ENCODE data around the gene TPST2.
"Not testable (repeated sequence)": the region's sequence is repeated elsewhere in the genome, so short reads cannot be mapped to it uniquely, and the experiment has no call there.

The TPST2 gene

GRCh38 chr22:26528518-26528917, 61.4 kb downstream of the TPST2 start:
- DNase-seq = not testable (repeated sequence)

GRCh38 chr22:26527574-26528465, 62.1 kb downstream of the TPST2 start:
- DNase-seq = no peak

- DNase-seq = no peak
Measured at GRCh38 chr22:26527167-26527566, 62.8 kb downstream of the TPST2 start.

GRCh38 chr22:26525946-26526564, 63.9 kb downstream of the TPST2 start:
- no peak for DNase-seq

GRCh38 chr22:26524870-26525269, 65.1 kb downstream of the TPST2 start:
- DNase-seq = no peak

- DNase-seq = no peak
Measured at GRCh38 chr22:26522592-26522991, 67.3 kb downstream of the TPST2 start.

- DNase-seq = no peak
Measured at GRCh38 chr22:26522012-26522411, 67.9 kb downstream of the TPST2 start.

GRCh38 chr22:26517429-26517828, 72.5 kb downstream of the TPST2 start:
- no peak for DNase-seq

- DNase-seq = peak; percentile 51
Measured at GRCh38 chr22:26516503-26516902, 73.4 kb downstream of the TPST2 start.

- DNase-seq = no peak
Measured at GRCh38 chr22:26515931-26516330, 74.0 kb downstream of the TPST2 start.

GRCh38 chr22:26514419-26515161, 75.3 kb downstream of the TPST2 start:
- no peak for DNase-seq

- no peak for DNase-seq
Measured at GRCh38 chr22:26513838-26514237, 76.1 kb downstream of the TPST2 start.

- peak; percentile 65 for DNase-seq
Measured at GRCh38 chr22:26512149-26512793, 77.7 kb downstream of the TPST2 start, which contains the start of gene TFIP11. Gene TFIP11, minus strand, starts transcription at chr22:26512473. Its CDS starts 2,201 bp downstream, at chr22:26510272.

- no peak for DNase-seq
Measured at GRCh38 chr22:26508148-26508547, 81.8 kb downstream of the TPST2 start.

- DNase-seq = no peak
Measured at GRCh38 chr22:26503758-26504157, 86.2 kb downstream of the TPST2 start.

- DNase-seq = peak; percentile 91
Measured at GRCh38 chr22:26502688-26503561, 87.0 kb downstream of the TPST2 start.

- DNase-seq = no peak
Measured at GRCh38 chr22:26501996-26502395, 87.9 kb downstream of the TPST2 start.

GRCh38 chr22:26499188-26499703, 90.7 kb downstream of the TPST2 start:
- no peak for DNase-seq

- no peak for DNase-seq
Measured at GRCh38 chr22:26496456-26496855, 93.5 kb downstream of the TPST2 start.

- no peak for DNase-seq
Measured at GRCh38 chr22:26494506-26494905, 95.4 kb downstream of the TPST2 start.

GRCh38 chr22:26492220-26492619, 97.7 kb downstream of the TPST2 start:
- no peak for DNase-seq

Measured in GF-D8 (cell line).